Left cardiac atrium (tissue), 4 donors: ENCODE measurements around the gene ILK. TPM values are rescaled to one million over a fixed set of nuclear protein-coding genes. Genes with fewer than 3 reads are reported as not detected.

Source experiments
- ATAC-seq, 2 donors: fragments of 200-7000 bp; cut with Tn5 transposase; one replicate each; pipeline ENCODE4 v1.9.1; 2020; ENCODE audit warnings: mild to moderate bottlenecking in 2 of 2, moderate library complexity in 2 of 2
- DNase-seq: peaks from one replicate; pipeline ENCODE4 v3.0.0-alpha.2; 2020
- intact Hi-C, 2 donors: fragments of 100-400 bp; cut with DNase I; formaldehyde crosslinking; loops; one replicate each; pipeline versions ENCODE4 v1.14.1 to v1.15.1; 2022 to 2023
- total RNA-seq, 2 donors: library from RNA; stranded (reverse); fragmentation: NEBNext Ultra II Directional; extraction: Animal tissue kit (Norgen Biotek cat#: 25700); gene quantifications; one replicate each; pipeline ENCODE4 v1.2.1, GENCODE V29; 2021
- donor health status: DM: no; HTN: yes; CAD: no.
- donor health status: DM: no; HTN: yes; CAD: no; lungs with severe emphysema.
- donor health status: DM: yes; HTN: yes; CAD: no.
- donor health status: Dilated cardiomyopathy.

Gene ILK
- total RNA-seq, 2 donors from 2014 or later = 166 to 183 TPM

- ATAC-seq (peak; percentile 14 to 40), DNase-seq (peak; percentile 67)
- intact Hi-C loops = no loop called here
Measured at GRCh38 chr11:6646918-6647679, 43.5 kb downstream of the ILK start.

- DNase-seq = no peak
- intact Hi-C loops = no loop called here
- ATAC-seq = no peak
Measured at GRCh38 chr11:6647836-6648235, 44.3 kb downstream of the ILK start.

GRCh38 chr11:6648501-6648900 lies 44.9 kb downstream of the ILK start:
- no peak for DNase-seq
- intact Hi-C loops = no loop called here
- ATAC-seq = no peak

GRCh38 chr11:6650104-6650503 lies 46.5 kb downstream of the ILK start:
- DNase-seq (no peak), ATAC-seq (no peak)
- intact Hi-C loops = no loop called here

- intact Hi-C loops = no loop called here
- no peak for ATAC-seq
- DNase-seq = no peak
Measured at GRCh38 chr11:6650980-6651379, 47.4 kb downstream of the ILK start.

- ATAC-seq = no peak
- intact Hi-C loops = no loop called here
- DNase-seq = no peak
Measured at GRCh38 chr11:6652182-6652581, 48.6 kb downstream of the ILK start.

- ATAC-seq = no peak
- intact Hi-C loops = no loop called here
Measured at GRCh38 chr11:6653097-6653496, 49.5 kb downstream of the ILK start.

GRCh38 chr11:6653656-6654055 lies 50.1 kb downstream of the ILK start:
- DNase-seq = no peak
- intact Hi-C loops = no loop called here
- no peak for ATAC-seq

More at GRCh38 chr11:6653097-6653496, 49.5 kb downstream of the ILK start:
- no peak for DNase-seq

GRCh38 chr11:6654281-6655019 lies 50.9 kb downstream of the ILK start:
- intact Hi-C loops = no loop called here
- ATAC-seq = peak; percentile 21 to 40
- peak; percentile 50 for DNase-seq

- ATAC-seq (peak; percentile 52 to 73), DNase-seq (peak; percentile 50)
- intact Hi-C loops = no loop called here
Measured at GRCh38 chr11:6655020-6655789, 51.6 kb downstream of the ILK start.

- peak; percentile 62 for DNase-seq
- intact Hi-C loops = no loop called here
- ATAC-seq = peak; percentile 56 to 58
Measured at GRCh38 chr11:6655790-6656583, 52.4 kb downstream of the ILK start, which contains the start of gene DCHS1. Gene DCHS1 (minus strand): TSS chr11:6655809. CDS start chr11:6641613, 14,196 bp downstream.

GRCh38 chr11:6656584-6656915 lies 53.0 kb downstream of the ILK start:
- DNase-seq (no peak), ATAC-seq (no peak)
- intact Hi-C loops = no loop called here

GRCh38 chr11:6656936-6657335 lies 53.4 kb downstream of the ILK start:
- intact Hi-C loops = no loop called here
- no peak for DNase-seq
- ATAC-seq = no peak

GRCh38 chr11:6657346-6657745 lies 53.8 kb downstream of the ILK start:
- no peak for ATAC-seq
- no peak for DNase-seq
- intact Hi-C loops = no loop called here

GRCh38 chr11:6658647-6659046 lies 55.1 kb downstream of the ILK start:
- ATAC-seq = no peak
- no peak for DNase-seq
- intact Hi-C loops = no loop called here
